ENCODE results near the gene RGL3. TPM values are rescaled to one million over a fixed set of nuclear protein-coding genes. Genes with fewer than 3 reads are reported as not detected.
A peak's percentile ranks its signal among the peaks of the same experiment; 100 is the strongest.
"Not testable (repeated sequence)": the region's sequence is repeated elsewhere in the genome, so short reads cannot be mapped to it uniquely, and the experiment has no call there.

Gene RGL3
- total RNA-seq, 2 experiments from 2014 or later = not detected

- Mint-ChIP-seq H3K27ac (no peak overlapping the region), H3K36me3 (ENCODE audit: low read depth) (no peaks in the 10 kb centered on the region), H3K4me3 (no peak overlapping the region), H3K9me3 (ENCODE audit: low read depth) (no peaks in the 10 kb centered on the region), H3K27me3 (peaks cover 26% of the 10 kb centered on the region), H3K4me1 (no peaks in the 10 kb centered on the region)
- DNase-seq (no peak), ATAC-seq (no peak)
- ChIA-PET POLR2A (no interaction called here), CTCF (no interaction called here)
- intact Hi-C loops (cut with DNase I, micrococcal nuclease) = no loop called here
Observed at GRCh38 chr19:11414544-11414943, 4.6 kb downstream of the RGL3 start.

- H3K4me1 Mint-ChIP-seq = peaks cover 4% of the 10 kb centered on the region
- H3K4me3 Mint-ChIP-seq = no peak overlapping the region
- ChIA-PET CTCF (no interaction called here), POLR2A (interaction anchor here (0.7 kb wide), 1 partner anchor 927 kb away, joined by 3 read pairs; no protein-coding TSS in a partner anchor)
- ATAC-seq (no peak), DNase-seq (no peak)
- H3K9me3 Mint-ChIP-seq (ENCODE audit: low read depth) = no peaks in the 10 kb centered on the region
- peaks cover 7% of the 10 kb centered on the region for H3K27me3 Mint-ChIP-seq
- H3K27ac Mint-ChIP-seq = no peak overlapping the region
- no peaks in the 10 kb centered on the region for H3K36me3 Mint-ChIP-seq (ENCODE audit: low read depth)
- intact Hi-C loops (cut with DNase I, micrococcal nuclease) = no loop called here
Observed at GRCh38 chr19:11410682-11411081, 8.4 kb downstream of the RGL3 start.

- Mint-ChIP-seq H3K4me3 (no peak overlapping the region), H3K9me3 (ENCODE audit: low read depth) (no peaks in the 10 kb centered on the region), H3K36me3 (ENCODE audit: low read depth) (no peaks in the 10 kb centered on the region), H3K27ac (no peak overlapping the region), H3K4me1 (peaks cover 4% of the 10 kb centered on the region), H3K27me3 (peaks cover 7% of the 10 kb centered on the region)
- POLR2A ChIA-PET = no interaction called here
- intact Hi-C loops (cut with DNase I, micrococcal nuclease) = no loop called here
- ATAC-seq (no peak), DNase-seq (no peak)
- CTCF ChIA-PET = no interaction called here
Observed at GRCh38 chr19:11408591-11408990, 10.5 kb downstream of the RGL3 start.

- ATAC-seq = not testable (repeated sequence)
Observed at GRCh38 chr19:11406703-11407236, 12.3 kb downstream of the RGL3 start.

GRCh38 chr19:11405846-11406643, 13.1 kb downstream of the RGL3 start:
- H3K27ac Mint-ChIP-seq = no peak overlapping the region
- H3K4me3 Mint-ChIP-seq = no peak overlapping the region
- DNase-seq (peak; percentile 81), ATAC-seq (peak; percentile 88)
- no peaks in the 10 kb centered on the region for H3K36me3 Mint-ChIP-seq (ENCODE audit: low read depth)
- peaks cover 4% of the 10 kb centered on the region for H3K4me1 Mint-ChIP-seq
- no peaks in the 10 kb centered on the region for H3K9me3 Mint-ChIP-seq (ENCODE audit: low read depth)
- POLR2A ChIA-PET = interaction anchor here (0.5 to 1.1 kb wide), 3 partner anchors 20 to 210 kb away, joined by 4 to 5 read pairs (median 4); no protein-coding TSS in a partner anchor
- CTCF ChIA-PET = interaction anchor here (0.5 to 2.2 kb wide), 7 partner anchors 10 to 297 kb away, joined by 3 to 8 read pairs (median 4); no protein-coding TSS in a partner anchor
- intact Hi-C loops (cut with DNase I, micrococcal nuclease) = loop anchor here in 1 of 2 experiments (1.0 kb wide), 2 partner anchors 25 to 113 kb away; no protein-coding TSS in a partner anchor
- H3K27me3 Mint-ChIP-seq = peaks cover 6% of the 10 kb centered on the region

More at GRCh38 chr19:11406703-11407236, 12.3 kb downstream of the RGL3 start:
- DNase-seq; H3K36me3 Mint-ChIP-seq (ENCODE audit: low read depth); H3K4me1 Mint-ChIP-seq; H3K27me3 Mint-ChIP-seq; H3K4me3 Mint-ChIP-seq; H3K27ac Mint-ChIP-seq; H3K9me3 Mint-ChIP-seq (ENCODE audit: low read depth): not testable (repeated sequence)
- ChIA-PET POLR2A (interaction anchor here (1.1 kb wide), 1 partner anchor 26 kb away, joined by 4 read pairs; no protein-coding TSS in a partner anchor), CTCF (interaction anchor here (0.5 to 2.2 kb wide), 6 partner anchors 10 to 54 kb away, joined by 3 to 8 read pairs (median 6); partner anchors contain the start of genes ODAD3 and PRKCSH)
- intact Hi-C loops (cut with DNase I, micrococcal nuclease) = loop anchor here in 1 of 2 experiments (1.0 kb wide), 2 partner anchors 25 to 113 kb away; no protein-coding TSS in a partner anchor

GRCh38 chr19:11404588-11405222, 14.4 kb downstream of the RGL3 start:
- peaks cover 3% of the 10 kb centered on the region for H3K27me3 Mint-ChIP-seq
- POLR2A ChIA-PET = no interaction called here

GRCh38 chr19:11401808-11402543, 17.1 kb downstream of the RGL3 start:
- ATAC-seq = no peak
- CTCF ChIA-PET = interaction anchor here (0.6 kb wide), 1 partner anchor 14 kb away, joined by 3 read pairs; no protein-coding TSS in a partner anchor
- Mint-ChIP-seq H3K27me3 (peaks cover 3% of the 10 kb centered on the region), H3K27ac (no peak overlapping the region), H3K36me3 (ENCODE audit: low read depth) (no peaks in the 10 kb centered on the region), H3K4me3 (no peak overlapping the region), H3K9me3 (ENCODE audit: low read depth) (no peaks in the 10 kb centered on the region), H3K4me1 (peaks cover 4% of the 10 kb centered on the region)
- DNase-seq = no peak
- POLR2A ChIA-PET = no interaction called here
- intact Hi-C loops (cut with DNase I, micrococcal nuclease) = no loop called here

More at GRCh38 chr19:11404588-11405222, 14.4 kb downstream of the RGL3 start:
- intact Hi-C loops (cut with DNase I, micrococcal nuclease) = no loop called here
- Mint-ChIP-seq H3K4me3 (no peak overlapping the region), H3K4me1 (peaks cover 4% of the 10 kb centered on the region), H3K9me3 (ENCODE audit: low read depth) (no peaks in the 10 kb centered on the region), H3K27ac (no peak overlapping the region), H3K36me3 (ENCODE audit: low read depth) (no peaks in the 10 kb centered on the region)
- ATAC-seq (no peak), DNase-seq (no peak)
- CTCF ChIA-PET = interaction anchor here (1.5 kb wide), 1 partner anchor 111 kb away, joined by 3 read pairs; no protein-coding TSS in a partner anchor

GRCh38 chr19:11400798-11401197, 18.3 kb downstream of the RGL3 start:
- POLR2A ChIA-PET = no interaction called here

GRCh38 chr19:11399667-11400066, 19.4 kb downstream of the RGL3 start:
- H3K4me1 Mint-ChIP-seq = no peaks in the 10 kb centered on the region
- CTCF ChIA-PET = interaction anchor here (0.5 to 0.6 kb wide), 2 partner anchors 34 to 39 kb away, joined by 3 to 4 read pairs; no protein-coding TSS in a partner anchor
- intact Hi-C loops (cut with DNase I, micrococcal nuclease) = no loop called here
- no peak for DNase-seq
- no peak for ATAC-seq
- POLR2A ChIA-PET = no interaction called here
- no peak overlapping the region for H3K27ac Mint-ChIP-seq
- peaks cover 7% of the 10 kb centered on the region for H3K27me3 Mint-ChIP-seq
- no peak overlapping the region for H3K4me3 Mint-ChIP-seq
- H3K9me3 Mint-ChIP-seq (ENCODE audit: low read depth) = no peaks in the 10 kb centered on the region
- no peaks in the 10 kb centered on the region for H3K36me3 Mint-ChIP-seq (ENCODE audit: low read depth)

More at GRCh38 chr19:11400798-11401197, 18.3 kb downstream of the RGL3 start:
- intact Hi-C loops (cut with DNase I, micrococcal nuclease) = no loop called here
- DNase-seq = no peak
- no peak for ATAC-seq
- Mint-ChIP-seq H3K36me3 (ENCODE audit: low read depth) (no peaks in the 10 kb centered on the region), H3K27me3 (peaks cover 4% of the 10 kb centered on the region), H3K4me3 (no peak overlapping the region), H3K9me3 (ENCODE audit: low read depth) (no peaks in the 10 kb centered on the region), H3K4me1 (no peaks in the 10 kb centered on the region), H3K27ac (no peak overlapping the region)
- CTCF ChIA-PET = no interaction called here

- ATAC-seq (no peak), DNase-seq (no peak)
- POLR2A ChIA-PET = no interaction called here
- no peaks in the 10 kb centered on the region for H3K9me3 Mint-ChIP-seq (ENCODE audit: low read depth)
- no peak overlapping the region for H3K27ac Mint-ChIP-seq
- no peak overlapping the region for H3K4me3 Mint-ChIP-seq
- CTCF ChIA-PET = interaction anchor here (3.1 kb wide), 1 partner anchor 15 kb away, joined by 15 read pairs; no protein-coding TSS in a partner anchor
- intact Hi-C loops (cut with DNase I, micrococcal nuclease) = no loop called here
- H3K27me3 Mint-ChIP-seq = peaks cover 7% of the 10 kb centered on the region
- no peaks in the 10 kb centered on the region for H3K4me1 Mint-ChIP-seq
- no peaks in the 10 kb centered on the region for H3K36me3 Mint-ChIP-seq (ENCODE audit: low read depth)
Observed at GRCh38 chr19:11397089-11397610, 22.0 kb downstream of the RGL3 start.

Measured in activated CD4-positive, alpha-beta T cell treated with anti-CD3 and anti-CD28 coated beads for 36 hours (primary cell).